ENCODE results near the gene IL1RAPL1.

Gene IL1RAPL1

GRCh38 chrX:29487714-29488113, 900.5 kb downstream of the IL1RAPL1 start:
- in situ Hi-C loops (cut with MboI; ENCODE audit: low sequenced_read_pairs, unreplicated experiment) = no loop called here
- no peak for DNase-seq (ENCODE audit: low spot score)

GRCh38 chrX:29488919-29489318, 901.7 kb downstream of the IL1RAPL1 start:
- no peak for DNase-seq (ENCODE audit: low spot score)
- no peak for TF ChIP-seq CTCF (IDR thresholded peaks at IDR 0.05; ENCODE audit: borderline replicate concordance, control extremely low read depth, extremely low read depth, insufficient read depth, missing control alignments)

More at GRCh38 chrX:29487714-29488113, 900.5 kb downstream of the IL1RAPL1 start:
- TF ChIP-seq CTCF (IDR thresholded peaks at IDR 0.05; ENCODE audit: borderline replicate concordance, control extremely low read depth, extremely low read depth, insufficient read depth, missing control alignments) = no peak

GRCh38 chrX:29490606-29491005, 903.4 kb downstream of the IL1RAPL1 start:
- in situ Hi-C loops (cut with MboI; ENCODE audit: low sequenced_read_pairs, unreplicated experiment) = no loop called here
- no peak for DNase-seq (ENCODE audit: low spot score)
- TF ChIP-seq CTCF (IDR thresholded peaks at IDR 0.05; ENCODE audit: borderline replicate concordance, control extremely low read depth, extremely low read depth, insufficient read depth, missing control alignments) = no peak

More at GRCh38 chrX:29488919-29489318, 901.7 kb downstream of the IL1RAPL1 start:
- in situ Hi-C loops (cut with MboI; ENCODE audit: low sequenced_read_pairs, unreplicated experiment) = no loop called here

GRCh38 chrX:29491659-29492058, 904.4 kb downstream of the IL1RAPL1 start:
- no peak for TF ChIP-seq CTCF (IDR thresholded peaks at IDR 0.05; ENCODE audit: borderline replicate concordance, control extremely low read depth, extremely low read depth, insufficient read depth, missing control alignments)
- in situ Hi-C loops (cut with MboI; ENCODE audit: low sequenced_read_pairs, unreplicated experiment) = no loop called here

GRCh38 chrX:29496636-29497180, 909.5 kb downstream of the IL1RAPL1 start:
- in situ Hi-C loops (cut with MboI; ENCODE audit: low sequenced_read_pairs, unreplicated experiment) = no loop called here
- TF ChIP-seq CTCF (IDR thresholded peaks at IDR 0.05; ENCODE audit: borderline replicate concordance, control extremely low read depth, extremely low read depth, insufficient read depth, missing control alignments) = no peak
- DNase-seq (ENCODE audit: low spot score) = no peak

More at GRCh38 chrX:29491659-29492058, 904.4 kb downstream of the IL1RAPL1 start:
- no peak for DNase-seq (ENCODE audit: low spot score)

- TF ChIP-seq CTCF (IDR thresholded peaks at IDR 0.05; ENCODE audit: borderline replicate concordance, control extremely low read depth, extremely low read depth, insufficient read depth, missing control alignments) = no peak
- no peak for DNase-seq (ENCODE audit: low spot score)
- in situ Hi-C loops (cut with MboI; ENCODE audit: low sequenced_read_pairs, unreplicated experiment) = no loop called here
Observed at GRCh38 chrX:29506729-29507128, 919.5 kb downstream of the IL1RAPL1 start.

Data from GM13976 (cell line).